Spleen (tissue), 7 donors: Measurements from ENCODE around the gene MAST4.

ENCODE experiments used
- CTCF ChIP-seq, 11 experiments: fragments of 200-600 bp in 7 of 11; fragments of 450-650 bp in 4 of 11; sonication (generic) in 4 of 11; IDR thresholded peaks in 8 of 11; conservative IDR thresholded peaks in 3 of 11; 1 replicate in 7 of 11; 2 replicates in 4 of 11; pipeline versions ENCODE4 v1.4.0 to v1.8.0; 2016 to 2021; ENCODE audit warnings: antibody characterized with exemption in 11 of 11, inconsistent platforms in 4 of 11, mild to moderate bottlenecking in 1 of 11
- POLR2AphosphoS5 ChIP-seq, 3 donors: sonication (generic); formaldehyde crosslinking; IDR thresholded peaks; one replicate each; pipeline ENCODE4 v1.5.1; 2017; ENCODE audit warnings: antibody characterized with exemption in 3 of 3
- donor health status: DM: no; HTN: no; CAD: no; lungs with moderate emphysema.
- donor health status: DM: no; HTN: no; CAD: no.
- donor health status: DM: no; HTN: no; CAD: no.

GRCh38 chr5:66718374-66719002 is 122.3 kb downstream of the MAST4 start:
- TF ChIP-seq POLR2AphosphoS5 (IDR thresholded peaks at IDR 0.05), result no peak
- no peak for TF ChIP-seq CTCF (IDR thresholded peaks at IDR 0.05 in 8 of 11, conservative IDR thresholded peaks at IDR 0.05 in 3 of 11)
